ENCODE results near the gene UBXN6. TPM values are rescaled to one million over a fixed set of nuclear protein-coding genes. Genes with fewer than 3 reads are reported as not detected.

Gene UBXN6
- total RNA-seq, 1 donor from 2014 or later: 147 TPM

DNA sequence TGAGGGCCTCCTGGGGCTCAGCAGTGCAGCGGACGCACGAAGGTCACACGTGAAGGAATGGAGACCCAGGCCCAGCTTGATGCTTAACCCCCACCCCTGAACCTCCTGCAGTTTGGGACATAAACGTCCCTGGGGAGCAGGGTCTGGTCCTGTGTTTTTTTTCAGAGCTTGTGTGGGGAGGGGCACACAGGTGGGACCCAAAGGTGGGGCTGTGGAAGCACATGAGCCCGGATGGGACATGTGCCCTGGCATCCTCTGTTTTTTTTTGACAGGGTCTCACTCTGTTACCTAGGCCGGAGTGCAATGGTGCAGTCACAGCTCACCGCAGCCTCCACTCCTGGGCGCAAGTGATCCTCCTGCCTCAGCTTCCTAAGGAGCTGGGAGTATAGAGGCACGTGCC, 20.5 kb downstream of the UBXN6 start:
- Histone ChIP-seq H3K4me1 (no peaks in the 10 kb centered on the region), H3K27me3 (no peaks in the 10 kb centered on the region), H3K36me3 (peaks cover 0 to 19% of the 10 kb centered on the region in 2 donors), H3K9me3 (no peaks in the 10 kb centered on the region), H3K27ac (no peak overlapping the region), H3K4me3 (no peak overlapping the region)
- intact Hi-C loops (cut with DNase I): no loop called here
- TF ChIP-seq POLR2A (IDR thresholded peaks at IDR 0.05): no peak
- no peak for TF ChIP-seq CTCF (IDR thresholded peaks at IDR 0.05)
- no peak for TF ChIP-seq POLR2AphosphoS5 (IDR thresholded peaks at IDR 0.05; ENCODE audit: insufficient read depth in 1 of 2, low read depth in 1 of 2)
- DNase-seq (ENCODE audit: extremely low spot score in 2 of 2): no peak

GRCh38 chr19:4436231-4436630, 21.4 kb downstream of the UBXN6 start:
- Histone ChIP-seq H3K4me3 (no peak overlapping the region), H3K9me3 (no peaks in the 10 kb centered on the region), H3K27ac (no peak overlapping the region), H3K27me3 (no peaks in the 10 kb centered on the region), H3K36me3 (peaks cover 0 to 22% of the 10 kb centered on the region in 2 donors), H3K4me1 (no peaks in the 10 kb centered on the region)
- no peak for DNase-seq (ENCODE audit: extremely low spot score in 2 of 2)
- intact Hi-C loops (cut with DNase I): no loop called here
- TF ChIP-seq POLR2AphosphoS5 (IDR thresholded peaks at IDR 0.05; ENCODE audit: insufficient read depth in 1 of 2, low read depth in 1 of 2) (no peak), CTCF (IDR thresholded peaks at IDR 0.05) (no peak), POLR2A (IDR thresholded peaks at IDR 0.05) (no peak)

- H3K4me3 ChIP-seq: no peak overlapping the region
- no peak overlapping the region for H3K27ac ChIP-seq
- no peaks in the 10 kb centered on the region for H3K4me1 ChIP-seq
- no peaks in the 10 kb centered on the region for H3K27me3 ChIP-seq
- intact Hi-C loops (cut with DNase I): no loop called here
- no peaks in the 10 kb centered on the region for H3K9me3 ChIP-seq
- DNase-seq (ENCODE audit: extremely low spot score in 2 of 2): no peak
- peaks cover 0 to 34% of the 10 kb centered on the region in 2 donors for H3K36me3 ChIP-seq
- TF ChIP-seq CTCF (IDR thresholded peaks at IDR 0.05) (no peak), POLR2AphosphoS5 (IDR thresholded peaks at IDR 0.05; ENCODE audit: insufficient read depth in 1 of 2, low read depth in 1 of 2) (no peak), POLR2A (IDR thresholded peaks at IDR 0.05) (no peak)
Observed at GRCh38 chr19:4434391-4434790, 23.2 kb downstream of the UBXN6 start.

DNA sequence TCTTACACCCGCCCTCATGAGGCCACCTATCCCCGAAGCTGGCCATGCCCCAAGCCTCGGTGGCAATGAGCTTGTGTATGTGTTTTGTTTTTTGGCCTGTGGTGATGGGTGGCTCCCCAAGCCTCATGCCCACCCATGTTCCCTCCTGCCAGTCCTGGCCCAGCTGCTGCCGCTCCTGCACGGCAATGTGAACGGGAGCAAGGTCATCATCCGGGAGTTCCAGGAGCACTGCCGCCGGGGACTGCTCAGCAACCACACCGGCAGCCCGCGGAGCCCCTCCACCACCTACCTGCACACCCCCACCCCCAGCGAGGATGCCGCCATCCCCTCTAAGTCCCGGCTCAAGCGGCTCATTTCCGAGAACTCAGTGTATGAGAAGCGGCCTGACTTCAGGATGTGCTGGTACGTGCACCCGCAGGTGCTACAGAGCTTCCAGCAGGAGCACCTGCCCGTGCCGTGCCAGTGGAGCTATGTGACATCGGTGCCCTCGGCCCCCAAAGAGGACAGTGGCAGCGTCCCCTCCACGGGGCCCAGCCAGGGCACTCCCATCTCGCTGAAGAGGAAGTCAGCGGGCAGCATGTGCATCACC, 24.6 kb downstream of the UBXN6 start:
- TF ChIP-seq CTCF (IDR thresholded peaks at IDR 0.05) (no peak), POLR2A (IDR thresholded peaks at IDR 0.05) (no peak), POLR2AphosphoS5 (IDR thresholded peaks at IDR 0.05; ENCODE audit: insufficient read depth in 1 of 2, low read depth in 1 of 2) (no peak)
- intact Hi-C loops (cut with DNase I): no loop called here

GRCh38 chr19:4431808-4432674, 25.6 kb downstream of the UBXN6 start:
- Histone ChIP-seq H3K4me1 (no peaks in the 10 kb centered on the region), H3K27me3 (no peaks in the 10 kb centered on the region), H3K36me3 (peaks cover 0 to 34% of the 10 kb centered on the region in 2 donors), H3K27ac (no peak overlapping the region), H3K4me3 (no peak overlapping the region), H3K9me3 (no peaks in the 10 kb centered on the region)
- no peak for DNase-seq (ENCODE audit: extremely low spot score in 2 of 2)
- TF ChIP-seq POLR2A (IDR thresholded peaks at IDR 0.05) (no peak), CTCF (IDR thresholded peaks at IDR 0.05) (no peak), POLR2AphosphoS5 (IDR thresholded peaks at IDR 0.05; ENCODE audit: insufficient read depth in 1 of 2, low read depth in 1 of 2) (no peak)
- intact Hi-C loops (cut with DNase I): no loop called here

More for the DNA sequence above, 24.6 kb downstream of the UBXN6 start:
- H3K4me1 ChIP-seq: no peaks in the 10 kb centered on the region
- peaks cover 0 to 34% of the 10 kb centered on the region in 2 donors for H3K36me3 ChIP-seq
- H3K27me3 ChIP-seq: no peaks in the 10 kb centered on the region
- H3K27ac ChIP-seq: no peak overlapping the region
- H3K9me3 ChIP-seq: no peaks in the 10 kb centered on the region
- no peak for DNase-seq (ENCODE audit: extremely low spot score in 2 of 2)
- no peak overlapping the region for H3K4me3 ChIP-seq

Measured in vagina (tissue), 2 donors.